Calu3 (cell line): ENCODE results near the gene ITPR2. TPM values are rescaled to one million over a fixed set of nuclear protein-coding genes. Genes with fewer than 3 reads are reported as not detected.

ENCODE experiments used
- BruUV-seq: library from RNA; stranded (reverse); fragments of 400-500 nt; replicated peaks from 2 replicates; lab custom pipeline; 2021; lab: Mats Ljungman, UMichigan
- CTCF ChIA-PET: fragments of 300-600 bp; sonication (Branson Sonifier 250); formaldehyde crosslinking; loops from one replicate; lab custom pipeline; 2022; ENCODE audit warnings: antibody characterized with exemption; lab: Charles Lee
- DNase-seq: peaks from one replicate; pipeline ENCODE4 v3.0.0; 2022
- H3K27ac Mint-ChIP-seq: one replicate; pipeline ENCODE4 v1.8.0; 2022; ENCODE audit warnings: mixed read lengths; ENCODE audit not compliant: unreplicated experiment
- H3K27me3 Mint-ChIP-seq: one replicate; pipeline ENCODE4 v1.8.0; 2022; ENCODE audit warnings: mixed read lengths; ENCODE audit not compliant: unreplicated experiment
- H3K36me3 Mint-ChIP-seq: one replicate; pipeline ENCODE4 v1.8.0; 2022; ENCODE audit warnings: mild to moderate bottlenecking, moderate library complexity, mixed read lengths; ENCODE audit not compliant: insufficient read depth, unreplicated experiment
- H3K4me1 Mint-ChIP-seq: one replicate; pipeline ENCODE4 v1.8.0; 2022; ENCODE audit warnings: mild to moderate bottlenecking, low read depth, mixed read lengths; ENCODE audit not compliant: unreplicated experiment
- H3K4me3 Mint-ChIP-seq: one replicate; pipeline ENCODE4 v1.8.0; 2022; ENCODE audit warnings: mild to moderate bottlenecking, low read depth, moderate library complexity, mixed read lengths; ENCODE audit not compliant: unreplicated experiment
- H3K9me3 Mint-ChIP-seq: one replicate; pipeline ENCODE4 v1.8.0; 2022; ENCODE audit warnings: low read depth, mixed read lengths; ENCODE audit not compliant: unreplicated experiment
- CTCF ChIP-seq: fragments of 200-600 bp; IDR thresholded peaks from one replicate; pipeline ENCODE4 v1.8.0; 2022; ENCODE audit warnings: antibody characterized with exemption; ENCODE audit not compliant: unreplicated experiment
- intact Hi-C: fragments of 100-400 bp; cut with micrococcal nuclease; formaldehyde crosslinking; loops from one replicate; pipeline ENCODE4 v1.10.0; 2022; ENCODE audit not compliant: unreplicated experiment
- total RNA-seq: library from RNA; stranded (reverse); gene quantifications from 2 replicates; pipeline ENCODE4 v1.2.3, GENCODE V29; 2022

Gene ITPR2
- total RNA-seq, 1 experiment from 2014 or later = 2.5 TPM

GRCh38 chr12:26723379-26724308 lies 109.3 kb downstream of the ITPR2 start:
- TF ChIP-seq CTCF = no peak
- Mint-ChIP-seq H3K27me3 (no peaks in the 10 kb centered on the region), H3K9me3 (no peaks in the 10 kb centered on the region), H3K4me3 (no peak overlapping the region), H3K4me1 (peaks cover 29% of the 10 kb centered on the region), H3K27ac (no peak overlapping the region), H3K36me3 (no peaks in the 10 kb centered on the region)
- intact Hi-C loops = no loop called here
- DNase-seq = no peak
- BruUV-seq = no TSS peak
- CTCF ChIA-PET = interaction anchor here (0.6 kb wide), 1 partner anchor 162 kb away, joined by 3 read pairs; no protein-coding TSS in a partner anchor

- no peaks in the 10 kb centered on the region for H3K27me3 Mint-ChIP-seq
- H3K4me3 Mint-ChIP-seq = no peak overlapping the region
- BruUV-seq = no TSS peak
- CTCF ChIA-PET = no interaction called here
- H3K9me3 Mint-ChIP-seq = no peaks in the 10 kb centered on the region
- intact Hi-C loops = no loop called here
- TF ChIP-seq CTCF = no peak
- no peaks in the 10 kb centered on the region for H3K36me3 Mint-ChIP-seq
- H3K27ac Mint-ChIP-seq = no peak overlapping the region
- peaks cover 14% of the 10 kb centered on the region for H3K4me1 Mint-ChIP-seq
- peak; percentile 24 for DNase-seq
Measured at GRCh38 chr12:26721800-26722199, 111.2 kb downstream of the ITPR2 start.

GRCh38 chr12:26719852-26720251 lies 113.1 kb downstream of the ITPR2 start:
- Mint-ChIP-seq H3K9me3 (no peaks in the 10 kb centered on the region), H3K27ac (no peak overlapping the region), H3K36me3 (no peaks in the 10 kb centered on the region), H3K27me3 (no peaks in the 10 kb centered on the region), H3K4me1 (peaks cover 14% of the 10 kb centered on the region), H3K4me3 (no peak overlapping the region)
- intact Hi-C loops = no loop called here
- no peak for TF ChIP-seq CTCF
- BruUV-seq = no TSS peak
- no peak for DNase-seq
- CTCF ChIA-PET = interaction anchor here (1.2 kb wide), 1 partner anchor 112 kb away, joined by 3 read pairs; no protein-coding TSS in a partner anchor

- H3K36me3 Mint-ChIP-seq = no peaks in the 10 kb centered on the region
- H3K4me1 Mint-ChIP-seq = no peaks in the 10 kb centered on the region
- intact Hi-C loops = no loop called here
- no peak for TF ChIP-seq CTCF
- no peak overlapping the region for H3K4me3 Mint-ChIP-seq
- no peaks in the 10 kb centered on the region for H3K9me3 Mint-ChIP-seq
- H3K27ac Mint-ChIP-seq = no peak overlapping the region
- peaks cover 2% of the 10 kb centered on the region for H3K27me3 Mint-ChIP-seq
- BruUV-seq = no TSS peak
- CTCF ChIA-PET = no interaction called here
- no peak for DNase-seq
Measured at GRCh38 chr12:26717757-26718156, 115.2 kb downstream of the ITPR2 start.
